ENCODE results near the gene P4HA2. TPM values are rescaled to one million over a fixed set of nuclear protein-coding genes. Genes with fewer than 3 reads are reported as not detected.

Gene P4HA2
- polyA plus RNA-seq, 1 of the 3 experiments (the other 2 are of a cell fraction), result 67.2 TPM

DNA sequence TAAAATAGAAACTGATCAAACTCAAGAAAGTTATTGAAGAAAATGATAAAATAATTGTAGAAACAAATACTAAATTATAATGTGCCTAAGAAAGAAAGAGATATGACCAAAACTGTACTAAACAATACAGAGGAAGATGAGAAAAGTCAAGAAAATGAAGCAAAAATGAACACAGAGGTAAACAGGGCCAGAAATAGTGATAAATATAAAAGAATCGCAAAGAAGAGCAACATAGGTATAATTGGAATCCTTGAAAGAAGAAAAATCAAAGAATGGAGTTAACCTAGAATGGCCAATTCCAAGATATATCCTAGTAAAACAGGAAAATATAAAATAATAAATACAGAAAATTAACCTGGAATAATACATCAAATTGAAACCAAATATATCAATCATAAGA lies 84.5 kb downstream of the P4HA2 start (continued):
- TF ChIP-seq NFIC (IDR thresholded peaks at IDR 0.05; ENCODE audit: borderline replicate concordance), result no peak
- TF ChIP-seq TEAD4 (IDR thresholded peaks at IDR 0.05; ENCODE audit: borderline replicate concordance, insufficient read depth), result no peak
- TF ChIP-seq, protein P1, sequence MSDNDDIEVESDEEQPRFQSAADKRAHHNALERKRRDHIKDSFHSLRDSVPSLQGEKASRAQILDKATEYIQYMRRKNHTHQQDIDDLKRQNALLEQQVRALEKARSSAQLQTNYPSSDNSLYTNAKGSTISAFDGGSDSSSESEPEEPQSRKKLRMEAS (IDR thresholded peaks at IDR 0.05; ENCODE audit: low read depth), result no peak
- no peak for TF ChIP-seq JUND (IDR thresholded peaks at IDR 0.05)

GRCh38 chr5:132142459-132142858 lies 85.2 kb downstream of the P4HA2 start:
- no peak overlapping the region for H3K27ac ChIP-seq (ENCODE audit: low read depth in 2 of 2, low read length in 1 of 2)
- TF ChIP-seq RAD21 (IDR thresholded peaks at IDR 0.05; ENCODE audit: low read length), result no peak
- no peak for TF ChIP-seq ZBTB33 (IDR thresholded peaks at IDR 0.05; ENCODE audit: borderline replicate concordance, low read depth)
- no peak for TF ChIP-seq SIN3A (IDR thresholded peaks at IDR 0.05; ENCODE audit: borderline replicate concordance, low read depth, low read length)
- POLR2A ChIA-PET, result no interaction called here

More at GRCh38 chr5:132142459-132142858, 85.2 kb downstream of the P4HA2 start:
- no peak overlapping the region for H3K9ac ChIP-seq
- H3K36me3 ChIP-seq (replicated peaks in 1 of 2; ENCODE audit: control insufficient read depth in 1 of 2, insufficient read depth in 2 of 2, low read length in 1 of 2), result no peaks in the 10 kb centered on the region
- DNase-seq, result no peak
- H3K4me3 ChIP-seq (ENCODE audit: low read depth in 2 of 2, low read length in 1 of 2), result no peak overlapping the region
- H3K27me3 ChIP-seq (ENCODE audit: insufficient read depth), result no peaks in the 10 kb centered on the region; the same call in 1 of the 2 replicates
- no peaks in the 10 kb centered on the region for H3K9me2 ChIP-seq
- H3K4me1 ChIP-seq (ENCODE audit: control insufficient read depth in 1 of 2, insufficient read depth in 2 of 2, low read depth in 1 of 2, low read length in 1 of 2), result no peaks in the 10 kb centered on the region
- H3F3A ChIP-seq (replicated peaks; ENCODE audit: insufficient read depth), result no peaks in the 10 kb centered on the region
- peaks cover 11% of the 10 kb centered on the region for H3K9me3 ChIP-seq
- H3K4me2 ChIP-seq, result no peak overlapping the region
- no peak overlapping the region for H2AFZ ChIP-seq (ENCODE audit: low read depth)
- H4K20me1 ChIP-seq (ENCODE audit: insufficient read depth), result no peaks in the 10 kb centered on the region
- CTCF ChIA-PET, result interaction anchor here (0.6 kb wide), 1 partner anchor 614 kb away, joined by 3 read pairs; no protein-coding TSS in a partner anchor
- no peaks in the 10 kb centered on the region for H3K79me2 ChIP-seq (ENCODE audit: insufficient read depth)

Small RNAs within 50 kb of the gene (small RNA-seq; reads per million reads assigned to genes)
- gene AC063976.4, result 0 reads per million in 7 experiments

Other genes starting within 250 kb of the P4HA2 start
- 0.29 and 0.46 TPM in 2 replicates for gene ACSL6, start 216.2 kb downstream of the P4HA2 start, polyA plus RNA-seq (2012; rRNA removed)
- not detected in 2 replicates for gene IL3, start 167.2 kb downstream of the P4HA2 start, polyA plus RNA-seq (2012; rRNA removed)
- 0.70 and 0.97 TPM in 2 replicates for gene CSF2, start 154.1 kb downstream of the P4HA2 start, polyA plus RNA-seq (2012; rRNA removed)
- gene PDLIM4, start 29.8 kb upstream of the P4HA2 start, polyA plus RNA-seq (2012; rRNA removed), result 45.1 and 57.1 TPM in 2 replicates
- gene SLC22A4, start 66.5 kb upstream of the P4HA2 start, polyA plus RNA-seq (2012; rRNA removed), result 3.3 and 3.8 TPM in 2 replicates
- 8.3 and 12.3 TPM in 2 replicates for gene SLC22A5, start 141.9 kb upstream of the P4HA2 start, polyA plus RNA-seq (2012; rRNA removed)

All from SK-N-SH (cell line).